Ascending aorta (tissue), 2 donors: ENCODE results near the gene CAST. TPM values are rescaled to one million over a fixed set of nuclear protein-coding genes. Genes with fewer than 3 reads are reported as not detected.

Experiments used
- DNase-seq, 2 donors: peaks; one replicate each; pipeline ENCODE4 v3.0.0-alpha.2; 2019; ENCODE audit warnings: low spot score in 2 of 2
- H3K27ac ChIP-seq, 2 donors: fragments of 200-600 bp; sonication (generic); one replicate each; pipeline ENCODE4 v1.5.1; 2016 to 2017; ENCODE audit warnings: mild to moderate bottlenecking in 1 of 2
- H3K27me3 ChIP-seq: fragments of 200-600 bp; sonication (generic); one replicate; pipeline ENCODE4 v1.5.1; 2017
- H3K36me3 ChIP-seq, 2 donors: fragments of 200-600 bp; sonication (generic); one replicate each; pipeline ENCODE4 v1.5.1; 2016
- H3K4me1 ChIP-seq, 2 donors: fragments of 200-600 bp; sonication (generic); one replicate each; pipeline ENCODE4 v1.5.1; 2016 to 2017; ENCODE audit warnings: mild to moderate bottlenecking in 1 of 2
- H3K4me3 ChIP-seq, 2 donors: fragments of 200-600 bp; sonication (generic); one replicate each; pipeline ENCODE4 v1.5.1; 2016 to 2017; ENCODE audit warnings: mild to moderate bottlenecking in 1 of 2
- H3K9me3 ChIP-seq, 2 donors: fragments of 200-600 bp; sonication (generic); one replicate each; pipeline ENCODE4 v1.5.1; 2016
- intact Hi-C: fragments of 100-400 bp; cut with DNase I; formaldehyde crosslinking; loops from one replicate; pipeline ENCODE4 v1.15.1; 2023
- total RNA-seq: library from RNA; depleted of rRNA; stranded (reverse); fragments of >200 nt; gene quantifications from one replicate; pipeline ENCODE4 v1.1.0, GENCODE V29; 2016
- TF ChIP-seq, protein P1 (sequence below), 3 experiments: fragments of 200-600 bp in 2 of 3; fragments of 450-650 bp in 1 of 3; sonication (generic) in 2 of 3; IDR thresholded peaks; one replicate each; pipeline ENCODE4 v1.5.1; 2016 to 2019; ENCODE audit warnings: antibody characterized with exemption in 3 of 3, mild to moderate bottlenecking in 1 of 3, moderate library complexity in 1 of 3

CAST gene
- total RNA-seq, 1 donor from 2014 or later, result 266 TPM

DNA sequence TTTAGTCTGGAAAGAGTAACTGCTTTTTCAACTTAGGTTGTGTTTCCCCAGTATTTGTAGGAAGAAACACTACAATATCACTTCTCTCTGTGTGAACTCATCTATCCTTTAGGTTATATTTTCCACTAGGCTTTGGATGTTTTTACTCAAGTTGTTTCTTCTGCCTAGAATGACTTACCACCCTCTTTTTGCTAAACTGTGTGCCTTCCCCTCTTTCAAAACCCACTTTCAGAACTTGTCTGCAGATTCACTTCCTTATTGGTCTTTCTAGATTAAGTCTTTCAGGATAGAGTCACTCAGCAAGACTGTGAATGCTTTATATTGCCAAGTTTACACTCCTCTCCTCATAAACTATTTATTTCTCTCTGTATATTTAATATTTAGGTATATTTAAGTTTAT, 14.2 kb upstream of the CAST start:
- DNase-seq, result no peak
- H3K36me3 ChIP-seq, result no peaks in the 10 kb centered on the region
- no peaks in the 10 kb centered on the region for H3K4me1 ChIP-seq
- intact Hi-C loops, result no loop called here
- no peaks in the 10 kb centered on the region for H3K9me3 ChIP-seq
- TF ChIP-seq, protein P1, sequence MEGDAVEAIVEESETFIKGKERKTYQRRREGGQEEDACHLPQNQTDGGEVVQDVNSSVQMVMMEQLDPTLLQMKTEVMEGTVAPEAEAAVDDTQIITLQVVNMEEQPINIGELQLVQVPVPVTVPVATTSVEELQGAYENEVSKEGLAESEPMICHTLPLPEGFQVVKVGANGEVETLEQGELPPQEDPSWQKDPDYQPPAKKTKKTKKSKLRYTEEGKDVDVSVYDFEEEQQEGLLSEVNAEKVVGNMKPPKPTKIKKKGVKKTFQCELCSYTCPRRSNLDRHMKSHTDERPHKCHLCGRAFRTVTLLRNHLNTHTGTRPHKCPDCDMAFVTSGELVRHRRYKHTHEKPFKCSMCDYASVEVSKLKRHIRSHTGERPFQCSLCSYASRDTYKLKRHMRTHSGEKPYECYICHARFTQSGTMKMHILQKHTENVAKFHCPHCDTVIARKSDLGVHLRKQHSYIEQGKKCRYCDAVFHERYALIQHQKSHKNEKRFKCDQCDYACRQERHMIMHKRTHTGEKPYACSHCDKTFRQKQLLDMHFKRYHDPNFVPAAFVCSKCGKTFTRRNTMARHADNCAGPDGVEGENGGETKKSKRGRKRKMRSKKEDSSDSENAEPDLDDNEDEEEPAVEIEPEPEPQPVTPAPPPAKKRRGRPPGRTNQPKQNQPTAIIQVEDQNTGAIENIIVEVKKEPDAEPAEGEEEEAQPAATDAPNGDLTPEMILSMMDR (IDR thresholded peaks at IDR 0.05), result no peak
- no peak overlapping the region for H3K27ac ChIP-seq
- no peaks in the 10 kb centered on the region for H3K27me3 ChIP-seq
- no peak overlapping the region for H3K4me3 ChIP-seq

GRCh38 chr5:96648593-96648992, 13.6 kb upstream of the CAST start:
- no peak for DNase-seq

GRCh38 chr5:96649251-96649662, 12.9 kb upstream of the CAST start:
- Histone ChIP-seq H3K27me3 (no peaks in the 10 kb centered on the region), H3K36me3 (no peaks in the 10 kb centered on the region), H3K27ac (no peak overlapping the region), H3K9me3 (no peaks in the 10 kb centered on the region), H3K4me1 (no peaks in the 10 kb centered on the region), H3K4me3 (no peak overlapping the region)
- DNase-seq, result no peak
- TF ChIP-seq, protein P1 (IDR thresholded peaks at IDR 0.05), result no peak
- intact Hi-C loops, result no loop called here

More at GRCh38 chr5:96648593-96648992, 13.6 kb upstream of the CAST start:
- Histone ChIP-seq H3K36me3 (no peaks in the 10 kb centered on the region), H3K27me3 (no peaks in the 10 kb centered on the region), H3K4me1 (no peaks in the 10 kb centered on the region), H3K9me3 (no peaks in the 10 kb centered on the region), H3K4me3 (no peak overlapping the region), H3K27ac (no peak overlapping the region)
- TF ChIP-seq, protein P1 (IDR thresholded peaks at IDR 0.05), result no peak
- intact Hi-C loops, result no loop called here

GRCh38 chr5:96649681-96650540, 12.3 kb upstream of the CAST start:
- H3K4me3 ChIP-seq, result no peak overlapping the region
- intact Hi-C loops, result no loop called here
- H3K27me3 ChIP-seq, result no peaks in the 10 kb centered on the region
- H3K36me3 ChIP-seq, result no peaks in the 10 kb centered on the region
- H3K27ac ChIP-seq, result no peak overlapping the region
- H3K9me3 ChIP-seq, result no peaks in the 10 kb centered on the region
- H3K4me1 ChIP-seq, result no peaks in the 10 kb centered on the region
- no peak for DNase-seq
- TF ChIP-seq, protein P1 (IDR thresholded peaks at IDR 0.05), result no peak

- intact Hi-C loops, result no loop called here
- TF ChIP-seq, protein P1 (IDR thresholded peaks at IDR 0.05), result no peak
- Histone ChIP-seq H3K4me3 (no peak overlapping the region), H3K27me3 (no peaks in the 10 kb centered on the region), H3K27ac (no peak overlapping the region), H3K9me3 (no peaks in the 10 kb centered on the region), H3K4me1 (no peaks in the 10 kb centered on the region), H3K36me3 (no peaks in the 10 kb centered on the region)
- no peak for DNase-seq
Measured at GRCh38 chr5:96651047-96651446, 11.1 kb upstream of the CAST start.
